Cortex of kidney (tissue), 1 donor: ENCODE results near the gene PTPN3.

Experiments used
- DNase-seq: peaks from one replicate; lab custom pipeline; 2025; lab: John Stamatoyannopoulos, UW

The PTPN3 gene

DNA sequence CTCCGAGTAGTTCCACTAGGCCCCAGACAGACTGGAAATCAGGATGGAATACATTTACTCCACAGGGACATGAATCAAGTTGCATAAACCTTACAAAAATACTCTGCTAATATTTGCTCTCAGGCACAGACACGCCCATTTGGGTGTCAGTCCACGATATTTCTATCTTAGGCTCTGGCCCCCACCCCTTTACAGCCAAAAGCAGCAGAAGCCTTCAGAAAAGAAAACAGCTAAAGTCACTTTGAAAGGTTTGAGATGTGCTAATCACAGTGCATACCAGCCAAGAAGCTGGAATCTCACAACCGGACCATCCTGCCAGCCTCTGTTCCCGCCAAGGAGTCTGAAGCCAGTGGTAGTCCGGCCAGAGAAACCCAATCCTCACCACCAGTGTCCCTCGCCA, 22.6 kb downstream of the PTPN3 start:
- no peak for DNase-seq

- DNase-seq: no peak
These were observed 23.2 kb downstream of the PTPN3 start for GRCh38 chr9:109474944-109475343.

DNA sequence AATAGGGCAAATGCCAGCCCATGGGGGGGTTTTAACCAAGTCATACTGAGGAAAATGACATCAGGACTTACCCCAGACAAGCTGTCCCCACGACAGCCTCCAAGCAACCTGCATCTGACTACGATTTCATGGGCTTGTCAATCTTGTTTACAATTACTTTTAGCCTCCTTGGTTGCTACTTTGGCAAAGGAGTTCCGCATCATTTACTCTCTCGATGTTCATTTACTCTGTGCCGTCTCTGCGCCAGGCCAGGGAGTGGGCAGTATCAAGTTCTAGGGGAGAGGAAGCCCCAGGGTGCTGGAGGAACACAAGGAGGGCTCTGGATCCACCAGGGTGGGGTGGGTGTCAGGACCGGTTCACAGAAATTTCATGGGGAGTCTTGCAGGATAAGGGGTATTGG, 23.9 kb downstream of the PTPN3 start:
- no peak for DNase-seq

DNA sequence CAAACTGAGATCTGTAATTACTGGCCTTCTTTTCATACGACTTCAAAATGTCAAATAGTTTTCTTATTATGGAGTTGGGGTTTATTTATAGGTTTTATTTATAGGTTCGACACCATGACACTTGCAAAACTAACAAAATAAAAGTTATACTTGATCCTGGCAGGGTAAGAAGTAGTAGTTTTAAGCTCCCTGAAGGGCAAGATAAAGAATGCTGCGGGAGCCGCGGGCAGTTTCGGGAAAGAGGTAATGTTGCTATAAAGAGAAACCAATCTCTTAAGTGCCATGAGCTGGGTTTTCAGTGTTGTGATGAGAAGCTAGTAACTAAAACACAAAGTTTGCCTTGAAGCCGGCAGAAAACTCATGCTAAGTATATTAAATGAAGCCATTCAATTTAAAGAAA, 24.8 kb downstream of the PTPN3 start:
- DNase-seq: no peak

- DNase-seq: no peak
These were observed 26.4 kb downstream of the PTPN3 start for GRCh38 chr9:109471475-109472393.

DNA sequence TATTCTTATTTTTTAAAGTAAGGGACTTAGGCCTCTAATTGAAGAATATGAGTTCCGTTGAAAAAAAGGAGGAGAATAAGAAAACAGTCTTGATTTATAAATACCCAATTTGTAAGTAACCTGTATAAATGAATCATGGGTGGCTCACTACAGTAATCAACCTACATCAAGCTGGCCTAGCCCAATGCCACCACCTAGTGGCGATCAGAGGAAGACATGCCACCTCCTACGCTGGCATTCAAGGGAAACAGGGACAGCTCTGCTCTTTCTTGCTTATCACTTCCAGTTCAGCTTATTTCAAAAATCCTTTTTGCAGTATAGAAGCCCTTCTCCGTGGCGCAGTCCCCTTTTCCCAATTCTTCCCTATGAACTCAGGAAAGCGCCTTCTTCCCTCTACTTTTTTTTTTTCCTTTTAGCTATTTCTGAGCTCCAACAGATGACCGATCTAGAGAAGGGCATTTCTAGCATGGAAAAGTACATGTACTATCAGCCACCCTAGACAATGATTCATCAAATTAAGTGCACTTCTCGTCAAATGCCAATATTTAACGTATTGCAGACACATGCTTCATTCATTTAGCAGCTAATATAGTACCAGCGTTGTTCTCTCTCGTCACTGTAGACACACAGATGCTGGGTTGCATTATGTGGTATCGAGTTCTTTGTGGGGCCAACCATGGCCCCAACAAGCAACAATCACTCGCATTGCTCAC, 28.3 kb downstream of the PTPN3 start:
- no peak for DNase-seq

GRCh38 chr9:109468927-109469326, 29.2 kb downstream of the PTPN3 start:
- no peak for DNase-seq

GRCh38 chr9:109467936-109468335, 30.2 kb downstream of the PTPN3 start:
- no peak for DNase-seq

GRCh38 chr9:109466623-109467590, 31.2 kb downstream of the PTPN3 start:
- no peak for DNase-seq

DNA sequence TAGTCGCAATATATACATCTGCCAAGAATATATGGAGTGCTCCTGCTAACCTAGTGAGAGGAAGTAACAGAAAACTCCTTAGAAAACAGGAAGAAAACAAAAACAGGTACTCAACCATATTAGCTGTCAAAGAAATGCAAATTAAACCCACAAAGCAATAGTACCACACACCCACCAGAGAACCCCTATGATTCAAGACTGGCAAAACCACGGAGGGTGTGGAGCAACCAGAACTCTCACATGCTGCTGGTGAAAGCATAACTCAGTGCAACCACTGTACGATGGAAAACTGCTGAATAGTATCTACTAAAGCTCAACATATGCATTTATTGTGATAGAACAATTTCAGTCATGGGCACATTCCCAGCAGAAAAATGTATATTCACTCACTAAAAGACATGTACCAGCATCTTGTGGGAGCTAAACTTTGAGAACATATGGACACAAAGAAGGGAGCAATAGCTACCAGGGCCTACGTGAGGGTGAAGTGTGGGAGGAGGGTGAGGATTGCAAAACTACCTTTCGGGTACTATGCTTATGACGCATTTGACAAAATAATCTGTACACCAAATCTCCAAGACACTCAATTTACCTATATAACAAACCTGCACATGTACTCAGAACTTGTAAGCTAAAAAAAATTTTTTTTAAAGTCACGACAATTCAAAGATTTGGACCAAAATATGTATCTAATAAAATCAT, 34.0 kb downstream of the PTPN3 start:
- DNase-seq: no peak

- no peak for DNase-seq
These were observed 37.5 kb downstream of the PTPN3 start for GRCh38 chr9:109460576-109460975.

DNA sequence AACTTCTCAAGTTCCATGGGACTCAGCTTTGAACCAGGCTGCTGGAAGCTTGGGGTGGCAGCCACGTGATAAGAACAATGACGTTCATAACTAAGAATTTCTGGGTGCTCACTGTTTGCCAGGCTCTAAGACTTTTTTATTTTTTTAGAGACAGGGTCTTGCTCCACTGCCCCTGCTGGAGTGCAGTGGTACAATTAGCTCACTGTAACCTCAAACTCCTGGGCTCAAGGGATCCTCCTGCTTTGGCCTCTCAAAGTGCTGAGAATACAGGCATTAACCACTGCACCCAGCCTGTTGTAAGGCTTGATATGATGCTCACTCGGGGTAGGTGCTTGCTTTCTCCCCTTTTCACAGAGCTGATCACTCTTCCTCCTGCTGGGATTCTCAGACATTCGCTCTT, 38.7 kb downstream of the PTPN3 start:
- DNase-seq: no peak

GRCh38 chr9:109458453-109459211, 39.5 kb downstream of the PTPN3 start:
- no peak for DNase-seq

DNA sequence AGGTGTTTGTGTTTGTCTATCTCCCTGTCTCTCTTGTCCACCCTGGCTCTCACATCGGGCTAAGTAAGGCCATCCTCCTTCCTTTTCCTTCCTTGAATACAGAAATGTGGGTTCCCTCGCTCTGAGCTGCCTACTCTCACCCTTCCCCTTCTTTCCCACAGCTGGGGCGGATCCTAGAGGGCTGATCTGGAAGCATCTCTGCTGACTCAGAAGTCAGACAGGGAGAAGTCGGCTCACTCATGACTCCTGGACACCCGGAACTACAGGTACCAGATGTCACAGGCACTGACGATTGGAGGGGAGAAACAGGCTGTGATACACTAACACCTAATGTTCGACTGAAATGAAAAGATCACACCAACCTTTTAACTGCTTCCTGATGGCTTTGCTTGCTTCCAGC, 41.3 kb downstream of the PTPN3 start:
- DNase-seq: no peak

DNA sequence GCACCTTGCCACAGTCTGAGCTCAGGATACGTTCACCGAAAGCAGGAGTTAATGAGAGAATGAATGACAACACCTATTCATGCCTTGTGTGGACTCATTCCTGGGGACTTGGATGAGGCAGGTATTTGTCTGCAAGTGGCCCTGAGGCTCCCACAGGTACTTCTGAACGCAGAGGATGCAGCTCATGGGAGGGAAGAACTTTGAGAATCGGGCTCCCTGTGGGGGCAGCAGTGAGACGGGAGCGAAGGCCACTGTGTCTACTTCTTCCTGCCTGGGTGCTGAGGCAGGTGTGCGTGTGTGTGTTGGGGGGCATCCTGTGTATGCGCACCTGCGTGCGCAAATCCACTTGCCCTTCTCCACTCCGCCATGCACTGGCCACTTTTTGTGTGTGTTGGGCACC, 42.2 kb downstream of the PTPN3 start:
- no peak for DNase-seq

DNA sequence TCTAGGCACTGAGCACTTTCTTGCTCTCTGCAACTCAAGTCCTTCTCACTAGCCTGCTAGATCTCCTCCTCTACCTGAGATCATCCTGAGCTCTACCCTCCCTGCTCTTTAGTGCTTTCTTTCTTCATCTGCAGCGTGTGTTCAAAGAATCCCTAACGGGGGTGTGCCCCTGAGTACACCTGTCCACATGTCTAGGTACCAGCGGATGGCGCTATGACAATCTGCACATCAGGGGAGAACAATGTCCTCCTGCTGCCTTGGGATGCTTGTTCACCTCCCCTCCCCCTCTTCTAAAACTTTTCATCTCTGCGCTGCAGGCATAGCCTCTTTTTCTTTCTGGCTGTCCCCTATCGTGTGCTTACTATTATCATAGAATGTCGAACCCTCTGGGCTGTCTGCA, 42.7 kb downstream of the PTPN3 start:
- no peak for DNase-seq

DNA sequence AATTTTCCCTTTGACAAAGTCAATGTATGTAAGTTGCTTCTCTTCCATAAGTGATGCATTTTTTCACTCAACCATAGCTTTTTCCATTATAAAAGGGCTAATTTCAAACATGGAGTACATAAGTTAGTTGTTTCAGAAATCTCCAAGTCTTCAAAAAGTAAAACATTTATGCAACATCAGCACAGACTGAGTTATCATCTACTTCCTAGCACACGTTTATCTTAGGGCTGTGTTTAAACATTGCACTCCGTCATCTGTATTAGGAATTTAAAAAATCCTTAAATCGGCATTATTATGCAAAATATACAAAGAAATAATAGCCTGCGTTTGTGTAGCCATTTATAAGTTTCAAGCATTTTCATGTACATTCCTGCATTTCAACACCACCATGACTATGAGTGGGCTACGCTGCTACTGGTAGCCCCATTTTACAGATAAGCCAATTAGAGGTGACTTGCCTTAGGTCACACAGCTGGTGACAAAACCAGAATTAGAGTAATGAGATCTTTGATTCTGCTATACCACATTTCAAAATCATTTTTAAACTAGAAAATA, 43.4 kb downstream of the PTPN3 start:
- DNase-seq: no peak

GRCh38 chr9:109454041-109454440, 44.1 kb downstream of the PTPN3 start:
- no peak for DNase-seq

DNA sequence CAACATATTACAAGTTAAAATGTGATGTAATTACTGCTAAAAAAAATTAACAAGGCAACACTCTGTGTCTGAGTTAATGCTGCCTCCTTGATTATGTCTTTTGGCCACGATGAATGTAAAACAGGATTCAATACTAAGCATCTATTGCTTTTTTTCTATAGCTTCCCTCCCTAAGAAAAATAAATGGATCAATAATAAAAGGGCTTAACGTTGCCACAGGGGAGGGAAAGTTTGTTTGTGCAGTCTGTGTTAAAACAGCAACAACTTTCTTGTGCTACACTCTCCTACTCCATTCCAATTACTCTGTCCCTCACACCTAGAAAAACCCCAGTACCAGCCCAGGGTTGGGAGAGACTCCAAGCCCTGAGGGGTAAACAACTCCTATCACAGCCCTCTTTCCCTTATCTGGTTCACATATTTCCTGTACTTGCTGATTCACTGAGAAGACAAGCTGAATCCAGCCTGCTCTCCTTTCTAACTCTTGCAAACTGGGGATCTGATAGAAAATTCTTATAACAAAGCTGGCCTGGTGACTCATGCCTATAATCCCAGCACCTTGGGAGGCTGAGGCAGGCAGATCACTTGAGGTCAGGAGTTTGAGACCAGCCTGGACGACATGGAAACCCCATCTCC, 44.8 kb downstream of the PTPN3 start:
- no peak for DNase-seq

DNA sequence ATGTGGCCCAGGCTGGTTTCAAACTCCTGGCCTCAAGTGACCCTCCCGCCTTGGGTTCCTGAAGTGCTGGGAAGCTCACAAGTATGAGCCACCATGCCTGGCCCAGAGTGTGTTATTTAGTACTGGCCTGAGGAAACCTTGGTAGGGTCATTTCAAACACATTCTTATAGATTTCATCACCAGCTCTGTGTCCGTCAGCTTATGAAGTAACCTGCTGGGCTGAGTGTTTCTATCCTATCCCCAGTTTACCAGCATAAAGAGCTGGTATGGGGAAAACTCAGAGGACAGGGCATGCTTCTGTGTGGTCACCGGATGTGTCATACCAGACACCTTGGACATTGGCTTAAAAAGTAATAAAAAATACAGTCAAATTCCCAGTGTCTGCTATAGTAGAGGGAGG, 45.3 kb downstream of the PTPN3 start:
- no peak for DNase-seq
